Tibial nerve (tissue), 4 donors: ENCODE results near the gene NPHP3.

Experiments
- CTCF ChIP-seq, 5 experiments: fragments of 200-600 bp in 3 of 5; fragments of 450-650 bp in 2 of 5; sonication (generic) in 3 of 5; IDR thresholded peaks; one replicate each; pipeline ENCODE4 v1.5.1; 2016 to 2019; ENCODE audit warnings: antibody characterized with exemption in 5 of 5, mild to moderate bottlenecking in 3 of 5, moderate library complexity in 2 of 5
- EP300 ChIP-seq, 2 donors: sonication (generic); formaldehyde crosslinking; IDR thresholded peaks; one replicate each; pipeline ENCODE4 v1.6.1; 2017; ENCODE audit warnings: antibody characterized with exemption in 2 of 2, mild to moderate bottlenecking in 1 of 2

GRCh38 chr3:132662212-132662611 is 60.0 kb downstream of the NPHP3 start:
- TF ChIP-seq CTCF (IDR thresholded peaks at IDR 0.05) (no peak), EP300 (IDR thresholded peaks at IDR 0.05) (no peak)
